GM12874 (cell line): Measurements from ENCODE around the gene STX1B.

Experiments
- CTCF ChIP-seq: IDR thresholded peaks from 2 replicates; pipeline ENCODE4 v1.5.1; 2011; ENCODE audit warnings: low read depth, mild to moderate bottlenecking, control low read depth, low read length, moderate library complexity; ENCODE audit not compliant: insufficient read depth

Gene STX1B

DNA sequence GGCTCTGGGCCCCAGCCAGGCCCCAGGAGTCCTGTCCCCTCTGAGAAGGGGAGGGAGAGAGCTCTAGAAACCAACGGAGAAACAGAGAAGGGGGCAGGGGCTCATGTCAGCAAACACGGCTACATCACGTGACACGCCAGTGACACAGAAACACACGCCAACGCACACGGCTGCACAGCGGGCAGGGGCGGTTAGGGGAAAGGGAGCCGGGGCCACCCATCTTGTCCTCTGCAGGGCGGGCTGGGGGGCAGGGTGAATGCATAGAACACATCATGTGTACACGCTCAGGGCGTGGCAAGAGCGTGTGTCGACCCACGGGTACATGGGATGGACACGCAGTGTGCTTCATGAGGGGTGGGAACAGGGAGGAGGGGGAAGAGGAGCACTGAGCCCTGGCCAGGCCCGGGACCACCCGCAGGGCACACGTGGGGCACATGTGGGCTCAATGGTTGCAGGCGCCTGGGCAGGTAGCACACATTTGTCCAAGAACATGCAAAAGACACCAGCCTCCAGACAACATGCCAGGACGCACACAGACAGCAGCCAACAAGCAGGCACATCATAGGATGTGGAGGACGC, 20.9 kb downstream of the STX1B start:
- TF ChIP-seq CTCF, result no peak

- TF ChIP-seq CTCF, result no peak
Observed at GRCh38 chr16:30987581-30988190, 22.8 kb downstream of the STX1B start.

GRCh38 chr16:30986129-30986991, 24.1 kb downstream of the STX1B start:
- TF ChIP-seq CTCF, result no peak

DNA sequence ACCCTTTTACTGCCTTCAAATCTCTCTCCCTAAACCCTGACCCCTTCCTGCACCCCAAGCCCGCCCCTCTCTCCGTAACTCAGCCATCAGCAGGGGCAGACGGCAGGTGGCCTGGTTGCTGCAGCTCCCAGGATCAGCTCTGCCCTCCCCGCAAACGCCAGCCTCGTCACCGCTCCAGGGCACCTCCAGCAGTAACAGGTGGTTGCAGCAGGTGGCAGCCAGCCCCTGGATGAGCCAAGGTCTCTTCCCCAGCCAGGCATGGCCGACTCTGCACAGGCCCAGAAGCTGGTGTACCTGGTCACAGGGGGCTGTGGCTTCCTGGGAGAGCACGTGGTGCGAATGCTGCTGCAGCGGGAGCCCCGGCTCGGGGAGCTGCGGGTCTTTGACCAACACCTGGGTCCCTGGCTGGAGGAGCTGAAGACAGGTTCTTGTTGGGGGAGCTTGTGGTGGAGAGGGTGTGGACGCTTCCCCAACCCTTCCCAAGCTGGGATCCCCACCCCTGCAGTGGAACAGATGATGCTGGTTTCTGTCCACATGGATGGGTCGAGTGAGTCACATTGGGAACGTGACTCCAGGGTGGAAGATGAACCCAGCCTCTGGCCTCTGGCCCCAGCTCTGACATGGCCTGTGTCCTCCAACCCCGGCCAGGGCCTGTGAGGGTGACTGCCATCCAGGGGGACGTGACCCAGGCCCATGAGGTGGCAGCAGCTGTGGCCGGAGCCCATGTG, 24.9 kb downstream of the STX1B start:
- no peak for TF ChIP-seq CTCF

DNA sequence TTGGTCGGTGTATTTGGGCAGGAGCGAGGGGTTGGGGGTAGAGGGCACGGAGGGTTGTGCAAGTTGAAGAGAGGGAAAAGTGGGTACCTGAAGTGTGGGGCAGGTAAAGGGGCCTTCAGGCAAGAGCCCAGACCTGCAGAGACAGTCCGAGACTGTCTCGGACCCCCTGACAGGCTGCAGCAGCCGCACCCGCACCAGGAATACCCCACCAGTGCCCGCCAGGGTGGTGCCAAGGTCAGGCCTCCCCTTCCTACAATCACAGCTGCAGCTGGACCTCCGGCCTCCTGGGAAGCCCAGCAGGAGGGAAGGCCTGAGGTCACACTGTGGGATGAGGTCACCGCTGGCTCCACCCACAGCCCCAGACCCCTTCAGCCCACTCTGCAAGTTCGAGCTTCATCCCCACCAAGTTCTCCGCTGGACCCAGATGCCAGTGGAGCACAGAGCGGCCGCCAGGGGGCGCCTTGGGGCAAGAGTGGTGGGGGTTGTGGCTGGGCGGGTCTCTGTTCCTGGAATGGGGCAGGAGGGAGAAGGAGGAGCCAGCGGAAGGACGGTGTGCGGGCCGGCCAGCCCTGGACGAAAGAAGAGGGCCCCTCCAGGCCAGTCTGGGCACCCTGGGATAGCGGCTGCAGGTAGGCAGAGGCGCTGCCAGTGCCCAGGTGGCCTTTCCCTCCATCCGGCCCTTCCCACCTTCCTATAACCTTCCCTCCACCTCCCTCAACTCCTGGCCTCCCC, 25.6 kb downstream of the STX1B start, which contains the start of gene HSD3B7:
Gene HSD3B7 (plus strand): TSS at position 539 of the 732 bp plus-strand sequence. CDS start 452 bp downstream, outside the sequence.
- peak; percentile 93 for TF ChIP-seq CTCF

- TF ChIP-seq CTCF, result no peak
Observed at GRCh38 chr16:30983898-30984610, 26.4 kb downstream of the STX1B start.
